GM19455 (cell line): Measurements from ENCODE around the gene ZNF260.
"Not testable (repeated sequence)": the region's sequence is repeated elsewhere in the genome, so short reads cannot be mapped to it uniquely, and the experiment has no call there.

ENCODE experiments used
- ATAC-seq: cut with Tn5 transposase; IDR thresholded peaks from one replicate; pipeline ENCODE4 v1.9.1; 2021; ENCODE audit not compliant: unreplicated experiment

The ZNF260 gene

GRCh38 chr19:36528194-36528920, at the start of gene ZNF260:
Gene ZNF260, minus strand, starts transcription at chr19:36528271. Its CDS starts 13,033 bp downstream, at chr19:36515238.
- peak; percentile 82 for ATAC-seq

DNA sequence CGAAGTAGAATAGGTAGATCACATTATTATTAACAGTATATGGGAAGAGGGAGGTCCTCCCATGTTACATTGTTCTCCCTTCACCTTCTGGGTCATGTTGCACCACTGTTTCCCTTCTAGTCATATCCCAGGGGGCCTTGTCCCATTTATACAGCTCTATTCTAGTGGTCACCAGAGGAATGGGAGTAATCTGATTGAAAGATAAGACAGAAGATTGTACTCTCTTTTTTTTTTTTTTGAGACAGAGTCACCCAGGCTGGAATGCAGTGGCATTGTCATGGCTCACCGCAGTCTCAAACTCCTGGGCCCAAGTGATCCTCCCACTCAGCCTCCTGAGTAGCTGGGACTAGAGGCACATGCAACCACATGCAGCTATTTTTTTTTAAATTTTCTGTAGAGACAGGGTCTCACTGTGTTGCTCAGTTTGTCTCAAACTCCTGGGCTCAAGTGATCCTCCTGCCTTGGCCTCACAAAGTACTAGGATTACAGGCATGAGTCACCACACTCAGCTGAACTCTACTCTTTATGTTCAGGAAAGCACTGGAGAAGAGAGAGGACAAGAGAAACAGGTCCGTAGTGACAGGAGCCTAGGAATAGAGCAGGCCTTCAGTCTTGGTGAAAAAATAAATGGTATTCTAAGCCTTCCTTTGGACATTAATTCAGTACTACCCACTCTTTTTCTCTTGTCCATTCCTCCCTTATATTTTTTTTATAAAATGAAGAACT, 49.4 kb upstream of the ZNF260 start:
- no peak for ATAC-seq

DNA sequence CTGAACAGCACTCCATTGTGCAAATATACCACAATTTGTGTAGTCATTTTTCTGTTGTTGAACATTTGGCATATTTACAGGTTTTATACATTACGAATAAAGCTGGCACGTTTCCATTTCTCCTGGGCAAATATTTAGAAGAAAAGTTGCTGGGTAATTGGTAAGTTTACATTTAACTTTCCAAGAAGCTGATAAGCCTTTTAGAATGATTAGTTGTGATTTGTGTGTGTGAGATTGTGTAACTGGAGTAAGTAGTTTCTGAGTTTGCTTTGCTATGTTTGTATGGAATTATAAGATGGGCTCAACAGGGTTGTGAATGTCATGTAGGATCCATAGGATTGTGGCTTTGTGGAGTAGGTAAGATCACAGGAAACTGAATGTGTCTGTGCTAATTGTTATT, 46.7 kb upstream of the ZNF260 start:
- no peak for ATAC-seq

DNA sequence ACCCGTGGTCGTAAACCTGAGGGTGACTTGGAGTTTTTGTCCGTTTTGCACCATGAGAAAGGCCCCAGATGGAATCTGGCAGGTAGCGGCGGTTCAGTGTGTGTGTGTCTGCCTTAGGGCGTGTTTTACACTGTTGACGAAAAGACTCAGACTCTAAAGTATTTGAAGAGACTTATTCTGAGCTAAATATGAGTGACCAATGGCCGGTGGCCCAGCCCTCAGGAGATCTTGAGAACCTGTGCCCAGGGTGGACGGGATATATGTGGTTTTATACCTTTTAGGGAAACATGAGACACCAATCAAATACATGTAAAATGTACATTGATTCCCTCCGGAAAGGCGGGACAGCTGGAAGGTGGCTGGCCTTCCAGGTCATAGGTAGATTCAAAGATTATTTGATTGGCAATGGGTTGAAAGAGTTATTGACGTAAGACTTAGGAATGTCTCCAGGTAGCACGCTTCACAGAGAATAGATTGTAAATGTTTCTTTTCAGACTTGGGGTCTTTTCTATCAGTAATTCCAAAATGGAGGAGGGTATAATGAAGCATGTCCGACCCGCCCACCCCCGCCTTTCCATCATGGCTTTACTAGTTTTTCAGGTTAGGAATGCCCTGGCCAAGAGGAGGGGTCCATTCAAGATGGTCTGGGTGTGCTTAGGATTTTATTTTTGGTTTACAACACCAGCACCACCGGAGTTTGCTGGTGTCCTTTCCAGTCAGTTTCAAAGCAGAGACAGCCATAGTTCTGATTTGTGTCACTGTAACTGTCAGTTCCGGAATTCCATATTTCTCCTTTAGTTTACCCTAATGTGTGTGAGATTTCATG, 46.0 kb upstream of the ZNF260 start:
- ATAC-seq, result no peak

GRCh38 chr19:36573020-36573894, 45.2 kb upstream of the ZNF260 start, which contains the start of gene ZNF529:
Gene ZNF529, minus strand, starts transcription at chr19:36573292. Its CDS starts 946 bp downstream, at chr19:36572346.
- ATAC-seq, result peak; percentile 88

DNA sequence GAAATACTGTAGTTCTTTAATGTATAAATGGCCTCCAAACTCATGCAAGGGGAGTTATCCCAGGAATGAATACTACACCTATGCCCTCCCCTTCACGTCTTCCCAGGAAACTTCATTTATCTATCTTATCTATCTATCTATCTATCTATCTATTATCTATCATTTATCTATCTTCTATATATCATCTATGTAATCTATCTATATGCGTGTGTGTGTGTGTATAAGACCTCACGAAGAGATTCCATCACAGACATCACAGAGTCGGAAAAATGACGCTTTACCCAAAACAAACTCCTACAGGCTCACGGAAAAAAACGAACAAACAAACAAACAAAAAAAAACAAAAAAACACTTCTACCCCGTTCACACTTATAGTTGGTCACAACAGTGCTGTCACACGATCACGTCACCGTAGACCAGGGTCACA, 44.5 kb upstream of the ZNF260 start:
- no peak for ATAC-seq

GRCh38 chr19:36564391-36564790, 36.3 kb upstream of the ZNF260 start:
- no peak for ATAC-seq

DNA sequence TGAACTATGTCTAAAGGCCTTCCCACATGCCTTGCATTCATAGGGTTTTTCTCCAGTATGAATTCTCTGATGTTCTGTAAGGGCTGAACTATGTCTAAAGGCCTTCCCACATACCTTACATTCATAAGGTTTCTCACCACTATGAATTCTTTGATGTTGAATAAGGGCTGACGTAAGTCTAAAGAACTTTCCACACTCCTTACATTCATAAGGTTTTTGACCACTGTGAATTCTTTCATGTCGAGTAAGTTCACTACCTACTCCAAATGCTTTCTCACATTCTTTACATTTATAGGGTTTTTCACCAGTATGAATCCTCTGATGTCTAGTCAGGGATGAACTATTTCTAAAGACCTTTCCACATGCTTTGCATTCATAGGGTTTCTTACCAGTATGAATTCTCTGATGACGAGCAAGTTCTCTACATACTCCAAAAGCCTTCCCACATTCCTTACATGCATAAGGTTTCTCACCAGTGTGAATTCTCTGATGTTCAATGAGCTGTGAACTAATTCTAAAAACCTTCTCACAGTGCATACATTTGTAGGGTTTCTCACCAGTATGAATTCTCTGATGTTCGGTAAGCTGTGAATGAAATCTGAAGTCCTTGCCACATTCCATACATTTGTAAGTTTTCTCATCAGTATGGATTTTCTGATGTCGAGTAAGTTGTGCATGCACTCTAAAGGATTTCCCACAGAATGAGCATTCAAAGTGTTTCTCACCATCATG, 19.1 kb upstream of the ZNF260 start:
- no peak for ATAC-seq

DNA sequence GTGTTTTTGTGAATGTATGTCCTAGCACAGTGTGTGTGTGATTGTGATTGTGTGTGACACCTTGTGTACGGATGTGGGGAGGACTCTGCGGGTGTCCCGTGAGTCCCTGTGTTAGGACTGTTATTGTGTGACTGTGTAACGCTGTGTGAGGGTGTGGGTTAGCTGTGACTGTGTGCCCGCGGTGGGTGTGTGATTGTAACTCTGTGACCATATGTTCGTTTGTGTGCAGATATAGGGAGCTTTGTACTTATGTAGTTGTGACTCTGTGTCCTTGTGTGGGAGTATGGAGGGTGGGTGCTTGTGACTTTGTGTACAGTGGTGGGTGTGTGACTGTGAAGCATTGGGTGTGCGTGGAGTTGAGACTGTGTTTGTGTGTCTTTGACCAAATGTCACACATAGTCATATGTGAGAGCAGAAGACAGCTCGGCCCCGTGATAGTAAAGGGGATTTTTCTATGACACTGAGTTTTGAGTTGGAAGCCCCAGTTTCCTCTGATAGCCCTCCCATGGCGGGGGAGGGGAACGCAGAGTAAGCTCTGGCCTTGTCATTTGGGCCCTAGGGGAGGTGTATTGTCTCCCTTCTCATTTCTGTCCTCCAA, 949 bp upstream of the ZNF260 start:
- peak; percentile 18 for ATAC-seq

- peak; percentile 15 for ATAC-seq
These were observed 238 bp downstream of the ZNF260 start for GRCh38 chr19:36527873-36528193.

DNA sequence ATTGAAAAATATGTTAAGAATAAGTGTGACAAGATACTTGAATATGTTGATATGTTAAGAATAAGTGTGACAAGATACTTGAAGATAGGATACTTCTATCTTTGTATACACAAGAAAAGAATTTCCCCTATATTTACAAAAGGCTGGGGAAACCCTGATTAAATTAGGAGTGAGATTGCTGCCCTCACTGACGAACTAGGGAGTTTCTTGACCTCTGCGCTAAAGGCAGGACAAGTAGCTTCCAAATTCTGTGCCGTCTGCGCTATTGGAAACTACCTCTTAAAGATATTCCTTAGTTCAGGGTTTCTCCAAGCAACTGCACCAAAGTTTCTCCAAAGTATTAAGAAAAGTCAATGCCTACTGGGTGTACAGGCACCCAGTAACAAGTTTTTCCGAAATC, 730 bp downstream of the ZNF260 start:
- ATAC-seq, result no peak

DNA sequence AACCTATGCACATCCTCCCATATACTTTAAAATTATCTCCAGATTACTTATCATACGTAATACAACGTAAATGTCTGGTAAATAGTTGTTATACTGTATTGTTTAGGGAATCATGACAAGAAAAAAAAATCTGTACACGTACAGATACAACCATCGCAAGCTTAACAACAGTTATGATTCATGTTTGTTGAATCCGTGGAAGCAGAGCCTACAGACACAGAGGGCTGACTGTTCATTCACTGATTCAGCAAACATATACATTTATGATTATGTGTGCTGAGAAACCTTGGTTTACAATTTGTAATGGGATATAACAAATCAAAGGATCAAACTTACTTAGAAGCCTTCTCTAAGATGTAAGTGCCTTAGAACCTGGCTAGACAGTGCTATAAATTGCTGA, 1.5 kb downstream of the ZNF260 start:
- ATAC-seq, result no peak

GRCh38 chr19:36524617-36525016, 3.5 kb downstream of the ZNF260 start:
- ATAC-seq, result no peak

- ATAC-seq, result no peak
These were observed 14.0 kb downstream of the ZNF260 start for GRCh38 chr19:36514012-36514612.

DNA sequence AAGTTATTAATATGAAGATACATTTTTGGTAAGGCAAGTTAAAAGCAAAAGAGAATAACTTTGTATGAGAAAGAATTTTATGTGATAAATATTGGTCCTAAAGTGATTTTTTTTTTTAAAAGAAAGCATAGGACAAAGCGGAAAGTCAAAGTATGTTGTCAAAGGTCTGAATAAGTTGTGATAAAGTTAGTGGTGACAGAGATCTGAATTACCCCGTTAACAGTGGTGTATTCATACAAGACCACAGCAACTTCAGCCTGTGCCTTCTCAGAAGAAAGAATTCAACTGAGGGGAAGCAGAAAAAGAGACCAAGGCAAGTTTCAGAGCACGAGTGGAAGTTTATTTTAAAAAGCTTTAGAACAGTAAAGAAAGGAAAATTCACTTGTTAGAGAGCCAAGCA, 19.7 kb downstream of the ZNF260 start:
- no peak for ATAC-seq

DNA sequence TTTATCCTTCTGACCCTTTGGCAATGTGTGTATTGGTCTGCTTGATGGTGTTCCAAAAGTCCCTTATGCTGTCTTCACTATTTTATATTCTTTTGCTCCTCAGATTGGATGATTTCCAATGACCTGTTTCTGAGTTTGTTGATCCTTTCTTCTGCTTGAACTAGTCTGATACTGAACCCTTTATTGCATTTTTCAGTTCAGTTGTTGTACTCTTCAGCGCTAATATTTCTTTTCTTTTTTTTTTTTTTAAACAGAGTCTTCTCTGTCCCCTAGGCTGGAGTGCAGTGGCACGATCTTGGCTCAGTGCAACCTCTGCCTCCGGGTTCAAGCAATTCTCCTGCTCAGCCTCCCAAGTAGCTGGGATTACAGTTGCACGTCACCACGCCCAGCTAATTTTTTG, 26.1 kb downstream of the ZNF260 start:
- ATAC-seq, result no peak

- ATAC-seq, result no peak
These were observed 31.1 kb downstream of the ZNF260 start for GRCh38 chr19:36497001-36497400.

GRCh38 chr19:36492689-36493453, 35.2 kb downstream of the ZNF260 start:
- ATAC-seq, result not testable (repeated sequence)
